HCT116 (cell line): ENCODE data around the gene PCBP1. TPM values are rescaled to one million over a fixed set of nuclear protein-coding genes. Genes with fewer than 3 reads are reported as not detected.

Experiments
- ATAC-seq: fragments of 200-7000 bp; cut with Tn5 transposase; 2 replicates; pipeline ENCODE4 v1.9.1; 2020; ENCODE audit warnings: mild to moderate bottlenecking, moderate library complexity
- BruUV-seq: library from RNA; stranded (reverse); fragments of 400-500 nt; replicated peaks from 2 replicates; lab custom pipeline; 2021; lab: Mats Ljungman, UMichigan
- CTCF ChIA-PET: fragments of 300-600 bp; sonication (Branson Sonifier 250); formaldehyde crosslinking; loops from one replicate; lab custom pipeline; 2021; ENCODE audit warnings: antibody characterized with exemption; lab: Charles Lee
- POLR2A ChIA-PET: fragments of 300-600, 350-600 bp; sonication (Branson Sonifier 250); formaldehyde crosslinking; loops from one replicate; lab custom pipeline; 2021; ENCODE audit warnings: antibody characterized with exemption; lab: Charles Lee
- RAD21 ChIA-PET, 2 experiments: fragments of 300-600 bp; sonication (Branson Sonifier 250); formaldehyde crosslinking; loops; one replicate each; lab custom pipeline; 2023; ENCODE audit warnings: low total read pairs in 2 of 2; ENCODE audit not compliant: uncharacterized antibody in 2 of 2, unreplicated experiment in 2 of 2, low non-redundant PET in 1 of 2; lab: Charles Lee
- DNase-seq: peaks from one replicate; pipeline ENCODE4 v3.0.0-alpha.2; 2010; ENCODE audit warnings: low read depth, low spot score
- H2AFZ ChIP-seq: fragments of 200-600 bp; shearing (Covaris generic), sonication (generic); 2 replicates; pipeline ENCODE4 v1.6.1; 2017; ENCODE audit warnings: low read depth, mixed run types, mixed read lengths, antibody characterized with exemption, low read length; ENCODE audit not compliant: poor library complexity, severe bottlenecking
- H3K27ac ChIP-seq: 2 replicates; pipeline ENCODE4 v1.5.1; 2012; ENCODE audit warnings: low read depth, low read length
- H3K27me3 ChIP-seq: fragments of 200-600 bp; sonication (generic); 2 replicates; pipeline ENCODE4 v1.6.1; 2016; ENCODE audit warnings: mixed run types, low read length, mixed read lengths; ENCODE audit not compliant: insufficient read depth
- H3K36me3 ChIP-seq, 2 experiments: fragments of 200-500 bp in 1 of 2; fragments of 200-600 bp in 1 of 2; sonication (Bioruptor generic) in 1 of 2; sonication (generic) in 1 of 2; 2 replicates each; pipeline versions ENCODE4 v1.5.1 to v1.6.1; 2014 to 2016; ENCODE audit warnings: low read length in 2 of 2, inconsistent platforms in 1 of 2, mixed read lengths in 1 of 2, mixed run types in 1 of 2; ENCODE audit not compliant: insufficient read depth in 2 of 2, control insufficient read depth in 1 of 2
- H3K4me1 ChIP-seq, 2 experiments: fragments of 200-600 bp in 1 of 2; sonication (generic) in 1 of 2; 2 replicates each; pipeline versions ENCODE4 v1.5.1 to v1.6.1; 2012 to 2017; ENCODE audit warnings: low read length in 2 of 2, inconsistent platforms in 1 of 2, mild to moderate bottlenecking in 1 of 2, mixed read lengths in 1 of 2, mixed run types in 1 of 2, moderate library complexity in 1 of 2; ENCODE audit not compliant: insufficient read depth in 2 of 2, control insufficient read depth in 1 of 2
- H3K4me2 ChIP-seq: fragments of 200-600 bp; sonication (generic); 2 replicates; pipeline ENCODE4 v1.6.1; 2017; ENCODE audit warnings: mixed run types, low read length, mixed read lengths
- H3K4me3 ChIP-seq, 2 experiments: fragments of 200-600 bp in 1 of 2; sonication (generic) in 1 of 2; replicated peaks in 1 of 2; 2 replicates each; pipeline ENCODE4 v1.5.1; 2011 to 2016; ENCODE audit warnings: low read length in 2 of 2, control low read depth in 1 of 2, low read depth in 1 of 2, mild to moderate bottlenecking in 1 of 2, mixed read lengths in 1 of 2, mixed run types in 1 of 2
- H3K79me2 ChIP-seq: fragments of 200-600 bp; sonication (generic); 2 replicates; pipeline ENCODE4 v1.6.1; 2017; ENCODE audit warnings: mild to moderate bottlenecking, mixed run types, low read length, moderate library complexity, mixed read lengths; ENCODE audit not compliant: insufficient read depth
- H3K9ac ChIP-seq: fragments of 200-600 bp; sonication (generic); 2 replicates; pipeline ENCODE4 v1.6.1; 2016; ENCODE audit warnings: low read length, mixed read lengths
- H3K9me2 ChIP-seq: fragments of 200-600 bp; sonication (generic), shearing (Covaris generic); 2 replicates; pipeline ENCODE4 v1.6.1; 2017; ENCODE audit warnings: mixed run types, mild to moderate bottlenecking, moderate library complexity; ENCODE audit not compliant: insufficient read depth
- H3K9me3 ChIP-seq, 2 experiments: fragments of 200-500 bp in 1 of 2; fragments of 200-600 bp in 1 of 2; sonication (Bioruptor generic) in 1 of 2; sonication (generic) in 1 of 2; 2 replicates each; pipeline ENCODE4 v1.6.1; 2014 to 2017; ENCODE audit warnings: low read length in 2 of 2, mixed read lengths in 2 of 2, inconsistent platforms in 1 of 2, low read depth in 1 of 2, mild to moderate bottlenecking in 1 of 2, mixed run types in 1 of 2, moderate library complexity in 1 of 2; ENCODE audit not compliant: control insufficient read depth in 1 of 2, insufficient read depth in 1 of 2
- H4K20me1 ChIP-seq: fragments of 200-600 bp; sonication (generic), shearing (Covaris generic); 2 replicates; pipeline ENCODE4 v1.6.1; 2017; ENCODE audit warnings: mixed run types, mild to moderate bottlenecking, moderate library complexity; ENCODE audit not compliant: insufficient read depth
- ATF3 ChIP-seq: IDR thresholded peaks from 2 replicates; pipeline ENCODE4 v1.6.1; 2012
- CBX3 ChIP-seq: IDR thresholded peaks from 2 replicates; pipeline ENCODE4 v1.6.1; 2012; ENCODE audit warnings: low read depth
- CEBPB ChIP-seq: IDR thresholded peaks from 2 replicates; pipeline ENCODE4 v1.6.1; 2012; ENCODE audit warnings: low read depth
- EZH2 ChIP-seq: fragments of 200-600 bp; sonication (generic); IDR thresholded peaks from 2 replicates; pipeline ENCODE4 v1.6.1; 2017; ENCODE audit warnings: antibody characterized with exemption, mixed run types
- EZH2phosphoT487 ChIP-seq: fragments of 200-600 bp; IDR thresholded peaks from 2 replicates; pipeline ENCODE4 v1.6.1; 2018; ENCODE audit warnings: antibody characterized with exemption, borderline replicate concordance
- FOSL1 ChIP-seq: IDR thresholded peaks from 2 replicates; pipeline ENCODE4 v1.6.1; 2012; ENCODE audit warnings: low read depth
- JUND ChIP-seq: IDR thresholded peaks from 2 replicates; pipeline ENCODE4 v1.6.1; 2012
- MAX ChIP-seq: IDR thresholded peaks from 2 replicates; pipeline ENCODE4 v1.6.1; 2012
- POLR2AphosphoS5 ChIP-seq: IDR thresholded peaks from 2 replicates; pipeline ENCODE4 v1.6.1; 2011; ENCODE audit warnings: mild to moderate bottlenecking, low read depth, low read length, moderate library complexity
- RAD21 ChIP-seq: IDR thresholded peaks from 2 replicates; pipeline ENCODE4 v1.6.1; 2012; ENCODE audit warnings: low read depth, mild to moderate bottlenecking
- YY1 ChIP-seq: IDR thresholded peaks from 2 replicates; pipeline ENCODE4 v1.6.1; 2011; ENCODE audit warnings: low read length, low read depth, moderate library complexity, mild to moderate bottlenecking; ENCODE audit not compliant: insufficient replicate concordance; ENCODE audit errors: extremely low read depth
- ZNF274 ChIP-seq: fragments of 200-500 bp; sonication (Bioruptor generic); IDR thresholded peaks from 2 replicates; pipeline ENCODE4 v1.6.1; 2014; ENCODE audit warnings: mild to moderate bottlenecking, low read depth, low read length, inconsistent platforms
- intact Hi-C: fragments of 100-400 bp; cut with micrococcal nuclease; formaldehyde crosslinking; loops from 2 replicates; pipeline ENCODE4 v1.10.0; 2022
- total RNA-seq: library from RNA; stranded (reverse); gene quantifications from one replicate; pipeline ENCODE4 v1.2.1, GENCODE V29; 2021; ENCODE audit not compliant: unreplicated experiment

PCBP1 gene
- total RNA-seq, 1 experiment from 2014 or later: 256 TPM

DNA sequence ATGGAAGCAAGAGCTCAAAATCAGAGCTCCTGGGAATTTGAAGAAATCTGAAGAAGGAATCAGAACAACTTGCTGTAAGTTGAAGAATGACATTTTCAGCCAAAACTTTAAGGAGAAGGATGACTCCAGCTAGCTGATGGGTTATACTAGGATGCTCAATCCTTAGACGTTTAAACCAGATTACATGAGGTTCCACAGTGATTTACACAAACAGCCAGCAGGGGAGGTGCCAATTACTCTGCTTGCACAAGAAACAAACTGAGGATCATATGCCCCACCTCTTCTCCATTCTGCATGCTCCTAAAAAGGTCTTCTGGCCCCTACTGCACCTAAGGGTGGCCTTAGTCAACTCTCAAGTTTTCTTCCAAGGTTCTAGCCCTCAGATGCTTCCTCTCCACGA lies 47.9 kb upstream of the PCBP1 start:
- H3K9ac ChIP-seq: no peak overlapping the region

GRCh38 chr2:70041663-70042062 lies 45.6 kb upstream of the PCBP1 start:
- CTCF ChIA-PET: no interaction called here
- ATAC-seq: no peak
- RAD21 ChIA-PET: no interaction called here
- H3K27ac ChIP-seq: no peak overlapping the region
- H2AFZ ChIP-seq: no peak overlapping the region
- H3K9me2 ChIP-seq: no peaks in the 10 kb centered on the region
- no peaks in the 10 kb centered on the region for H3K27me3 ChIP-seq
- H3K4me1 ChIP-seq: peaks cover 0 to 3% of the 10 kb centered on the region in 2 experiments; a peak in 1 of 4 replicates
- POLR2A ChIA-PET: no interaction called here
- H3K36me3 ChIP-seq: 0 out of 4 replicates have a peak, but pooled peaks cover 0 to 3% of the 10 kb centered on the region in 2 experiments
- H3K4me2 ChIP-seq: no peak overlapping the region
- DNase-seq: no peak
- no peaks in the 10 kb centered on the region for H3K79me2 ChIP-seq
- BruUV-seq: no TSS peak
- H3K9ac ChIP-seq: no peak overlapping the region
- intact Hi-C loops: no loop called here
- no peaks in the 10 kb centered on the region for H3K9me3 ChIP-seq
- H3K4me3 ChIP-seq: no peak overlapping the region
- H4K20me1 ChIP-seq: no peaks in the 10 kb centered on the region
- TF ChIP-seq MAX (no peak), RAD21 (no peak), EZH2phosphoT487 (no peak), FOSL1 (no peak), CBX3 (no peak), ATF3 (no peak), JUND (no peak), EZH2 (no peak)

More for the DNA sequence above, 47.9 kb upstream of the PCBP1 start:
- ChIA-PET POLR2A (no interaction called here), CTCF (no interaction called here), RAD21 (no interaction called here)
- Histone ChIP-seq H4K20me1 (no peaks in the 10 kb centered on the region), H3K79me2 (no peaks in the 10 kb centered on the region), H3K27me3 (no peaks in the 10 kb centered on the region), H2AFZ (no peak overlapping the region), H3K36me3 (no peaks in the 10 kb centered on the region), H3K4me3 (no peak overlapping the region), H3K9me3 (no peaks in the 10 kb centered on the region), H3K4me2 (no peak overlapping the region), H3K9me2 (no peaks in the 10 kb centered on the region), H3K4me1 (no peaks in the 10 kb centered on the region), H3K27ac (no peak overlapping the region)
- ATAC-seq (no peak), DNase-seq (no peak)
- TF ChIP-seq YY1 (no peak), ZNF274 (no peak), POLR2AphosphoS5 (no peak), CEBPB (no peak), ATF3 (no peak), EZH2phosphoT487 (no peak), RAD21 (no peak), CBX3 (no peak)
- intact Hi-C loops: no loop called here
- no TSS peak for BruUV-seq
